ENCODE measurements around the gene DELE1. TPM values are rescaled to one million over a fixed set of nuclear protein-coding genes. Genes with fewer than 3 reads are reported as not detected.

DELE1 gene
- total and polyA plus RNA-seq, 2 donors (not counting 3 experiments of a cell fraction or from before 2014, with no cell fraction given): 105 to 121 TPM

DNA sequence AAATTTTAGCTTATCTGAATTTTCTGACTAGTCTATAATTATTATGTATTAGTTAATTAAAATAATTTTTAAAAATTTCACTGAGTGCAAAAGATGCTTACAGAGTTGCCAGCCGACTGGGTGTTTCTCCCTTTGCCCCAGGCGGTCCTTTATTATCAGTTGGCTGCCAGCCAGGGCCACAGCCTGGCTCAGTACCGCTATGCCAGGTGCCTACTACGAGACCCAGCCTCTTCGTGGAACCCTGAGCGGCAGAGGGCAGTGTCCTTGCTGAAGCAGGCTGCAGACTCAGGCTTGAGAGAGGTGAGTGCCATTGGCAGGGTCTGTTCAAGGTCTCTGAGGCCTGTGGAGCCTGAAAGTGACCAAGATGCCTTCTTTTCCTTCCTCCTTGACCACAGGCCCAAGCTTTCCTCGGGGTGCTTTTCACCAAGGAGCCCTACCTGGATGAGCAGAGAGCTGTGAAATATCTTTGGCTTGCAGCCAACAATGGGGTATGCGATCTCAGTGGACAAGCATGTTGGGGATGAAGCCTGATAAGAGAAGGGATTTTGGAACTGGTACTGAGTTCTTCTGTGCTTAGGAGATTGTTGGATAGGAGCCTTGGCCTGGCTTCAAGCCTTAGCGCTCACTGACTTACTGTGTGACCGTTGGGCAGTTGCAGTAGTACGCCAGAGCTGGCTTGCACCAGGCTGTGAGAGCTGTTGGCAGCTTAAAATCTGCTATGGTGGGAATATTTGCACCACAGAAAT lies 10.6 kb downstream of the DELE1 start:
- Histone ChIP-seq H3K4me2 (ENCODE audit: insufficient read depth, low read length) (no peak overlapping the region), H3K9me3 (replicated peaks; ENCODE audit: control insufficient read depth, insufficient read depth, low read length) (no peaks in the 10 kb centered on the region), H3K79me2 (ENCODE audit: control insufficient read depth, insufficient read depth, low read length) (no peaks in the 10 kb centered on the region), H3K4me3 (replicated peaks in 1 of 3; ENCODE audit: insufficient read depth in 1 of 3, low read depth in 1 of 3, low read length in 3 of 3) (no peak overlapping the region), H3K27ac (ENCODE audit: insufficient read depth, low read depth, low read length) (no peak overlapping the region), H3K4me1 (ENCODE audit: control insufficient read depth, extremely low read depth, insufficient read depth, low read length) (no peaks in the 10 kb centered on the region), H3K27me3 (ENCODE audit: control insufficient read depth in 2 of 2, insufficient read depth in 2 of 2, low read length in 2 of 2) (no peaks in the 10 kb centered on the region), H3K36me3 (ENCODE audit: control insufficient read depth in 2 of 2, extremely low read depth in 1 of 2, insufficient read depth in 2 of 2, low read length in 2 of 2) (peaks cover 36 to 54% of the 10 kb centered on the region in 2 experiments), H3K9me1 (replicated peaks; ENCODE audit: control insufficient read depth, extremely low read depth, insufficient read depth, low read length) (no peaks in the 10 kb centered on the region), H3K9ac (replicated peaks; ENCODE audit: extremely low read depth, insufficient read depth, low read length) (no peak overlapping the region), H4K20me1 (replicated peaks; ENCODE audit: control insufficient read depth, extremely low read depth, insufficient read depth, low read length) (no peaks in the 10 kb centered on the region), H2AFZ (ENCODE audit: low read depth, low read length) (no peak overlapping the region)
- BruUV-seq (replicated peaks): no TSS peak
- no peak for DNase-seq (ENCODE audit: low read depth, low spot score)
- ChIA-PET POLR2A (no interaction called here), CTCF (interaction anchor here (1.8 to 3.2 kb wide), 2 partner anchors 27 to 242 kb away, joined by 4 to 16 read pairs; no protein-coding TSS in a partner anchor)
- dilution Hi-C loops (cut with MboI; ENCODE audit: extremely low pct_ligation_motif_present, low sequenced_read_pairs) (no loop called here), intact Hi-C loops (cut with micrococcal nuclease) (no loop called here)
- FAIRE-seq: no peak
- TF ChIP-seq MYC (IDR thresholded peaks at IDR 0.05; ENCODE audit: low read depth, low read length): no peak
- no peak for TF ChIP-seq POLR2AphosphoS5 (IDR thresholded peaks at IDR 0.05; ENCODE audit: insufficient read depth, low read depth, low read length)
- no peak for TF ChIP-seq JUN (IDR thresholded peaks at IDR 0.05; ENCODE audit: borderline replicate concordance, insufficient read depth, insufficient read length, low read depth)
- TF ChIP-seq EZH2 (IDR thresholded peaks at IDR 0.05; ENCODE audit: borderline replicate concordance, low read depth, low read length, severe bottlenecking): no peak
- TF ChIP-seq, protein P1, sequence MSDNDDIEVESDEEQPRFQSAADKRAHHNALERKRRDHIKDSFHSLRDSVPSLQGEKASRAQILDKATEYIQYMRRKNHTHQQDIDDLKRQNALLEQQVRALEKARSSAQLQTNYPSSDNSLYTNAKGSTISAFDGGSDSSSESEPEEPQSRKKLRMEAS (IDR thresholded peaks at IDR 0.05; ENCODE audit: insufficient read depth, insufficient read length): no peak
- TF ChIP-seq POLR2A (IDR thresholded peaks at IDR 0.05; ENCODE audit: low read depth, low read length): no peak
- TF ChIP-seq, protein P2, sequence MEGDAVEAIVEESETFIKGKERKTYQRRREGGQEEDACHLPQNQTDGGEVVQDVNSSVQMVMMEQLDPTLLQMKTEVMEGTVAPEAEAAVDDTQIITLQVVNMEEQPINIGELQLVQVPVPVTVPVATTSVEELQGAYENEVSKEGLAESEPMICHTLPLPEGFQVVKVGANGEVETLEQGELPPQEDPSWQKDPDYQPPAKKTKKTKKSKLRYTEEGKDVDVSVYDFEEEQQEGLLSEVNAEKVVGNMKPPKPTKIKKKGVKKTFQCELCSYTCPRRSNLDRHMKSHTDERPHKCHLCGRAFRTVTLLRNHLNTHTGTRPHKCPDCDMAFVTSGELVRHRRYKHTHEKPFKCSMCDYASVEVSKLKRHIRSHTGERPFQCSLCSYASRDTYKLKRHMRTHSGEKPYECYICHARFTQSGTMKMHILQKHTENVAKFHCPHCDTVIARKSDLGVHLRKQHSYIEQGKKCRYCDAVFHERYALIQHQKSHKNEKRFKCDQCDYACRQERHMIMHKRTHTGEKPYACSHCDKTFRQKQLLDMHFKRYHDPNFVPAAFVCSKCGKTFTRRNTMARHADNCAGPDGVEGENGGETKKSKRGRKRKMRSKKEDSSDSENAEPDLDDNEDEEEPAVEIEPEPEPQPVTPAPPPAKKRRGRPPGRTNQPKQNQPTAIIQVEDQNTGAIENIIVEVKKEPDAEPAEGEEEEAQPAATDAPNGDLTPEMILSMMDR (IDR thresholded peaks at IDR 0.05; ENCODE audit: extremely low read depth in 1 of 2, insufficient read depth in 1 of 2, low read depth in 1 of 2, low read length in 2 of 2): no peak
- TF ChIP-seq FOS (IDR thresholded peaks at IDR 0.05; ENCODE audit: borderline replicate concordance, insufficient read depth, low read length): no peak
- TF ChIP-seq GATA2 (IDR thresholded peaks at IDR 0.05; ENCODE audit: insufficient read depth, insufficient read length, low read depth, low read length): no peak

Data from endothelial cell of umbilical vein (primary cell).